Bronchus fibroblast of lung (primary cell): ENCODE data around the gene CD1D. TPM values are rescaled to one million over a fixed set of nuclear protein-coding genes. Genes with fewer than 3 reads are reported as not detected.

ENCODE experiments used
- total RNA-seq: library from RNA; depleted of rRNA; stranded (reverse); fragments of >200 nt; gene quantifications from 2 replicates; pipeline ENCODE4 v1.2.3, GENCODE V29; 2015

Gene CD1D
- total RNA-seq: 0.67 and 0.89 TPM in 2 replicates

GRCh38 chr1:158180741-158181576 lies at the start of gene CD1D:
CD1D (plus strand) TSS chr1:158180895; CDS start chr1:158181102, 207 bp downstream.

Other genes with a start within 250 kb of the CD1D start
- gene KIRREL1, start 187.2 kb upstream of the CD1D start, total RNA-seq: 57.7 and 58.1 TPM in 2 replicates
- not detected in 2 replicates for gene CD1A, start 73.5 kb downstream of the CD1D start, total RNA-seq
- gene CD1C, start 109.0 kb downstream of the CD1D start, total RNA-seq: not detected in 2 replicates
- not detected in 2 replicates for gene CD1B, start 150.6 kb downstream of the CD1D start, total RNA-seq
- not detected in 2 replicates for gene CD1E, start 173.0 kb downstream of the CD1D start, total RNA-seq
- gene OR10T2, start 218.6 kb downstream of the CD1D start, total RNA-seq: not detected in 2 replicates
- gene OR10K2, start 245.3 kb downstream of the CD1D start, total RNA-seq: not detected in 2 replicates